ENCODE measurements around the gene TMEM44.

The TMEM44 gene

GRCh38 chr3:194540274-194540905 is 92.8 kb downstream of the TMEM44 start:
- no peak overlapping the region for H3K4me3 ChIP-seq
- in situ Hi-C loops (cut with MboI; ENCODE audit: low sequenced_read_pairs) = no loop called here

DNA sequence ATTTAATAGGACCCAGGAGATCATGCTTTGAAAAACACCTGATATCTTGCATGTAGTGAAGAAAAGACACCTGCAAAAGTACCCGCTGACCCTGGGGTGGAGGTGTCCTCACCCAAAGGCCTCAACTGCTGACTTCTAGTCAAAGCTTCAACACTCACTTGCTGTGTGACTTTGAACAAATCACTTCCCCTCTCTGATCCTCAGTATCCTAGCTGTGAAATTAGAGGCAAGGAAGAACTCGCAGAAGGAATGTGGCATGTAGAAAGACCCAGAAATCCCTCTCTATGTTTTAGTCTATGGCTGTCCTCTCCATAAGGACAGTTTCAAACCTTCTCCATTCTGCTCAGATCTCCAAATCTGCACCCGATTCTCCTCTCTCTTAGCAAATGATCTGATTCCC is 93.7 kb downstream of the TMEM44 start:
- H3K36me3 ChIP-seq (replicated peaks) = no peaks in the 10 kb centered on the region
- no peak for DNase-seq (ENCODE audit: low spot score in 2 of 2)
- no peaks in the 10 kb centered on the region for H3K4me1 ChIP-seq
- in situ Hi-C loops (cut with MboI; ENCODE audit: low sequenced_read_pairs) = no loop called here
- H3K9me3 ChIP-seq = peaks cover 2% of the 10 kb centered on the region; the same call in 1 of the 2 replicates
- H3K4me3 ChIP-seq = no peak overlapping the region
- H3K27me3 ChIP-seq (ENCODE audit: low read depth) = no peaks in the 10 kb centered on the region

More at GRCh38 chr3:194540274-194540905, 92.8 kb downstream of the TMEM44 start:
- H3K27me3 ChIP-seq (ENCODE audit: low read depth) = no peaks in the 10 kb centered on the region
- no peaks in the 10 kb centered on the region for H3K36me3 ChIP-seq (replicated peaks)
- no peak for DNase-seq (ENCODE audit: low spot score in 2 of 2)
- no peaks in the 10 kb centered on the region for H3K4me1 ChIP-seq
- no peaks in the 10 kb centered on the region for H3K9me3 ChIP-seq

DNA sequence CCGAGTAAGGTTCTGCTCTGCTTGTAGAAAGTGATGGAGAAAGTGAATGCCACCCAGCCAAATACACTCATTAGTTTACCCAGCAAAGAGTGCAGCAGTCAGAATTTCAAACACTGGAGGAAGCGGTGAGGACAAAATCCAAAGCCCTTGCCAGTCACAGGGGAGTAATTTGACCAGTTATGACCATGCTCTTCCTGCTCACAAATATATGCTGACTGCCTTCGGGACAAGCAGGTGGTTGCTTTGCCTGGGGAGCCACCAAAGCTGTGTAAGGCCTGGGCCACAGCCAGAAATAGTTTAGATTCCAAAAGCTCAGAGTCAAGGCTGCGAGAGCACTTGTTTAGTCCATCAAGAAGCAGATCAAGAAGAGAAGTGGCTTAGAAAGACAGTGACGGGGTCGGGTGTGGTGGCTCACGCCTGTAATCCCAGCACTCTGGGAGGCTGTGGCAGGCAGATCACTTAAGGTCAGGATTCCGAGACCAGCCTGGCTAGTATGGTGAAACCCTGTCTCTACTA is 95.4 kb downstream of the TMEM44 start:
- Histone ChIP-seq H3K4me3 (no peak overlapping the region), H3K4me1 (no peaks in the 10 kb centered on the region), H3K9me3 (peaks cover 8% of the 10 kb centered on the region; the same call in 1 of the 2 replicates), H3K36me3 (replicated peaks) (no peaks in the 10 kb centered on the region), H3K27me3 (ENCODE audit: low read depth) (no peaks in the 10 kb centered on the region)
- in situ Hi-C loops (cut with MboI; ENCODE audit: low sequenced_read_pairs) = no loop called here
- no peak for DNase-seq (ENCODE audit: low spot score in 2 of 2)
